Cardiac atrium fibroblast (primary cell): ENCODE measurements around the gene GYPA. TPM values are rescaled to one million over a fixed set of nuclear protein-coding genes. Genes with fewer than 3 reads are reported as not detected.

Experiments
- total RNA-seq: library from RNA; depleted of rRNA; stranded (reverse); fragments of >200 nt; gene quantifications from 2 replicates; pipeline ENCODE4 v1.2.3, GENCODE V29; 2015

The GYPA gene
- total RNA-seq, result not detected in 2 replicates

DNA sequence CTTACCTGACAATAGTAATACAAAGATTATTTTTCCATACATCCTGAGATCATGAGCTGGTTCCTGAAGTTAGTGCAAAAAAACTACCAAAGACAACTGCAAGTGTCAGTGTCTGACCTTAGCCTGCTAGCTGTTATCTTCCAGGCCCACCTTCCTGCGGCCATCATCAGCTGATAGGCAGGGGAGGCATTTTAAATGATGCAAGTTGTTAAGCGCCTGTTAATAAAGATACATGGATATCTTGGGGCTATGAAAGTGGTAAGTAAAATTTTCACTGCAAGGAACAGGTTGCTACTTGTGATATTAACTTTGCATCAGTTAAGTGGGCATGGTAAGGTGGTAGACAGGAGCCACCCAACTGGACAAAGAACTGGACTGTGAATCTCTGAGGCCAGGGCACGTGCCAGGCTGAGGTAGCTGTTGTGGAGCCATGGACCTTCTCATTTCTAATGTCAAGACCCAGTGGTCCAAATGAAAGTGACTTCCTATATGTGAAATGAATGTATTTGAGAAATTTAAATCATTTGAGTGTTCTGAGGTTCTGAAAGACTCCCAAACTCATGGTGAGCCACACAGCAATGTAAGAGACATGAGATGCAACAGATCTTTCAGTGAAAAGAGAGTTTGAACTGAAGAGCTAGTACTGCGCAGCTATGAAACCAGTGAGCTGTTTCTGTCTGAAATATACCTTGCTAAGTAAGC is at the start of gene GYPA:
TSS of gene GYPA (minus strand) at position 125 of the 702 bp plus-strand sequence. CDS start at position 42, 83 bp downstream.

Other genes with a start within 250 kb of the GYPA start
- gene GYPE, start 235.2 kb downstream of the GYPA start, total RNA-seq, result 0.49 and 0.54 TPM in 2 replicates
- gene GYPB, start 121.3 kb downstream of the GYPA start, total RNA-seq, result not detected in 2 replicates